ENCODE results near the gene RSRC1.

- TF ChIP-seq EZH2 (IDR thresholded peaks at IDR 0.05; ENCODE audit: low read depth): no peak
- TF ChIP-seq, protein P1, sequence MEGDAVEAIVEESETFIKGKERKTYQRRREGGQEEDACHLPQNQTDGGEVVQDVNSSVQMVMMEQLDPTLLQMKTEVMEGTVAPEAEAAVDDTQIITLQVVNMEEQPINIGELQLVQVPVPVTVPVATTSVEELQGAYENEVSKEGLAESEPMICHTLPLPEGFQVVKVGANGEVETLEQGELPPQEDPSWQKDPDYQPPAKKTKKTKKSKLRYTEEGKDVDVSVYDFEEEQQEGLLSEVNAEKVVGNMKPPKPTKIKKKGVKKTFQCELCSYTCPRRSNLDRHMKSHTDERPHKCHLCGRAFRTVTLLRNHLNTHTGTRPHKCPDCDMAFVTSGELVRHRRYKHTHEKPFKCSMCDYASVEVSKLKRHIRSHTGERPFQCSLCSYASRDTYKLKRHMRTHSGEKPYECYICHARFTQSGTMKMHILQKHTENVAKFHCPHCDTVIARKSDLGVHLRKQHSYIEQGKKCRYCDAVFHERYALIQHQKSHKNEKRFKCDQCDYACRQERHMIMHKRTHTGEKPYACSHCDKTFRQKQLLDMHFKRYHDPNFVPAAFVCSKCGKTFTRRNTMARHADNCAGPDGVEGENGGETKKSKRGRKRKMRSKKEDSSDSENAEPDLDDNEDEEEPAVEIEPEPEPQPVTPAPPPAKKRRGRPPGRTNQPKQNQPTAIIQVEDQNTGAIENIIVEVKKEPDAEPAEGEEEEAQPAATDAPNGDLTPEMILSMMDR (conservative IDR thresholded peaks at IDR 0.05): no peak
These were observed 241.1 kb downstream of the RSRC1 start for GRCh38 chr3:158350971-158351370.

All from PC-9 (cell line).